A673 (cell line): ENCODE measurements around the gene SBK3.

ENCODE experiments used
- CTCF ChIP-seq: fragments of 300-800, 200-600 bp; sonication (generic); conservative IDR thresholded peaks from 2 replicates; pipeline ENCODE4 v1.5.1; 2017; ENCODE audit warnings: low read depth, mild to moderate bottlenecking, antibody characterized with exemption, low read length, moderate library complexity, mixed read lengths
- EZH2 ChIP-seq: fragments of 200-600 bp; sonication (generic); IDR thresholded peaks from 2 replicates; pipeline ENCODE4 v1.6.1; 2017; ENCODE audit warnings: borderline replicate concordance, low read depth, mild to moderate bottlenecking, mixed read lengths, antibody characterized with exemption, low read length; ENCODE audit not compliant: poor library complexity, severe bottlenecking

GRCh38 chr19:55504981-55505380, 40.4 kb downstream of the SBK3 start:
- TF ChIP-seq CTCF (no peak), EZH2 (no peak)
